Stimulated activated CD8-positive, alpha-beta memory T cell treated with anti-CD3 and anti-CD28 coated beads, Interleukin-15, amount 100 ng/mL, for 4 hours (primary cell): ENCODE measurements around the gene RPS4Y1.

Experiments
- DNase-seq, 2 donors: peaks; one replicate each; pipeline ENCODE4 v3.0.0-alpha.2; 2020; ENCODE audit warnings: low read depth in 2 of 2

Gene RPS4Y1

GRCh38 chrY:2883561-2883960 is 42.2 kb downstream of the RPS4Y1 start:
- DNase-seq = no peak

- DNase-seq = no peak
Observed at GRCh38 chrY:2885880-2886279, 44.5 kb downstream of the RPS4Y1 start.

- DNase-seq = no peak
Observed at GRCh38 chrY:2887386-2887785, 46.0 kb downstream of the RPS4Y1 start.

GRCh38 chrY:2887955-2888354 is 46.6 kb downstream of the RPS4Y1 start:
- DNase-seq = no peak

- no peak for DNase-seq
Observed at GRCh38 chrY:2893471-2893870, 52.1 kb downstream of the RPS4Y1 start.

- DNase-seq = no peak
Observed at GRCh38 chrY:2896050-2896449, 54.6 kb downstream of the RPS4Y1 start.

- no peak for DNase-seq
Observed at GRCh38 chrY:2907356-2907755, 66.0 kb downstream of the RPS4Y1 start.

- DNase-seq = peak in 1 of 2 donors; percentile 13
Observed at GRCh38 chrY:2913066-2913815, 71.8 kb downstream of the RPS4Y1 start.
